GM19025 (cell line): ENCODE measurements around the gene NMRK2.
"Not testable (repeated sequence)": the region's sequence is repeated elsewhere in the genome, so short reads cannot be mapped to it uniquely, and the experiment has no call there.

ENCODE experiments used
- ATAC-seq: cut with Tn5 transposase; IDR thresholded peaks from one replicate; pipeline ENCODE4 v1.9.1; 2021; ENCODE audit warnings: mild to moderate bottlenecking, low read depth, moderate library complexity; ENCODE audit not compliant: unreplicated experiment

Gene NMRK2

GRCh38 chr19:3932931-3933810, at the start of gene NMRK2:
NMRK2 (plus strand) TSS chr19:3933069; CDS start chr19:3933672, 603 bp downstream.
- no peak for ATAC-seq

GRCh38 chr19:3890591-3890990, 42.3 kb upstream of the NMRK2 start:
- no peak for ATAC-seq

GRCh38 chr19:3893509-3894179, 39.2 kb upstream of the NMRK2 start:
- ATAC-seq, result no peak

- ATAC-seq, result not testable (repeated sequence)
Measured at GRCh38 chr19:3894959-3895358, 37.9 kb upstream of the NMRK2 start.

- no peak for ATAC-seq
Measured at GRCh38 chr19:3895788-3896187, 37.1 kb upstream of the NMRK2 start.

- ATAC-seq, result no peak
Measured at GRCh38 chr19:3897936-3898335, 34.9 kb upstream of the NMRK2 start.

GRCh38 chr19:3898426-3898825, 34.4 kb upstream of the NMRK2 start:
- no peak for ATAC-seq

- ATAC-seq, result no peak
Measured at GRCh38 chr19:3899531-3900294, 33.2 kb upstream of the NMRK2 start.

- ATAC-seq, result no peak
Measured at GRCh38 chr19:3902317-3902973, 30.4 kb upstream of the NMRK2 start.

GRCh38 chr19:3904233-3904632, 28.6 kb upstream of the NMRK2 start:
- no peak for ATAC-seq

GRCh38 chr19:3907626-3908265, 25.1 kb upstream of the NMRK2 start:
- no peak for ATAC-seq

- no peak for ATAC-seq
Measured at GRCh38 chr19:3908266-3909054, 24.4 kb upstream of the NMRK2 start.

- ATAC-seq, result no peak
Measured at GRCh38 chr19:3910105-3910504, 22.8 kb upstream of the NMRK2 start.

- no peak for ATAC-seq
Measured at GRCh38 chr19:3914199-3914598, 18.7 kb upstream of the NMRK2 start.

- ATAC-seq, result no peak
Measured at GRCh38 chr19:3916033-3916432, 16.8 kb upstream of the NMRK2 start.

- ATAC-seq, result no peak
Measured at GRCh38 chr19:3919793-3920192, 13.1 kb upstream of the NMRK2 start.

GRCh38 chr19:3923096-3923758, 9.6 kb upstream of the NMRK2 start:
- ATAC-seq, result no peak

- no peak for ATAC-seq
Measured at GRCh38 chr19:3923912-3924311, 9.0 kb upstream of the NMRK2 start.

GRCh38 chr19:3931041-3931440, 1.8 kb upstream of the NMRK2 start:
- no peak for ATAC-seq
